T-helper 2 cell treated with Interferon-gamma antibody and Interleukin-4, amounts not matched to agents 100 ng/mL and 5 ng/mL, for 36 hours (primary cell): ENCODE measurements around the gene OVCA2. TPM values are rescaled to one million over a fixed set of nuclear protein-coding genes. Genes with fewer than 3 reads are reported as not detected.

Source experiments
- intact Hi-C: fragments of 100-400 bp; cut with micrococcal nuclease; formaldehyde crosslinking; loops from one replicate; pipeline ENCODE4 v1.15.1; 2023
- total RNA-seq: library from RNA; stranded (reverse); gene quantifications from 2 replicates; pipeline ENCODE4 v1.2.3, GENCODE V29; 2022

The OVCA2 gene
- total RNA-seq, 1 donor from 2014 or later = 38.2 TPM

GRCh38 chr17:2030779-2031163 lies 11.1 kb upstream of the OVCA2 start:
- intact Hi-C loops = loop anchor here (1.0 kb wide), 4 partner anchors 12 to 346 kb away; partner anchors contain the start of genes OVCA2 and PRPF8

GRCh38 chr17:2033153-2033552 lies 8.7 kb upstream of the OVCA2 start:
- intact Hi-C loops = no loop called here

- intact Hi-C loops = no loop called here
These were observed 7.7 kb upstream of the OVCA2 start for GRCh38 chr17:2034157-2034556.

- intact Hi-C loops = no loop called here
These were observed 6.8 kb upstream of the OVCA2 start for GRCh38 chr17:2034806-2035540.

GRCh38 chr17:2035541-2036488 lies 6.0 kb upstream of the OVCA2 start:
- intact Hi-C loops = no loop called here

GRCh38 chr17:2037155-2037554 lies 4.7 kb upstream of the OVCA2 start:
- intact Hi-C loops = no loop called here

GRCh38 chr17:2040219-2040827 lies 1.5 kb upstream of the OVCA2 start:
- intact Hi-C loops = loop anchor here (10.0 kb wide), 1 partner anchor 396 kb away; the partner anchor contains the start of genes RILP and SCARF1

GRCh38 chr17:2040942-2041560 lies 771 bp upstream of the OVCA2 start:
- intact Hi-C loops = loop anchor here (1.0 to 10.0 kb wide), 2 partner anchors 16 to 396 kb away; partner anchors contain the start of genes RILP, RTN4RL1 and SCARF1

GRCh38 chr17:2042390-2042847 lies 597 bp downstream of the OVCA2 start:
- intact Hi-C loops = loop anchor here (1.0 to 10.0 kb wide), 2 partner anchors 12 to 398 kb away; partner anchors contain the start of genes DPH1, RILP and SCARF1

- intact Hi-C loops = loop anchor here (1.0 to 10.0 kb wide), 2 partner anchors 13 to 398 kb away; partner anchors contain the start of genes DPH1, RILP and SCARF1
These were observed 1.1 kb downstream of the OVCA2 start for GRCh38 chr17:2042933-2043332.

GRCh38 chr17:2043785-2044184 lies 2.0 kb downstream of the OVCA2 start:
- intact Hi-C loops = loop anchor here (10.0 kb wide), 1 partner anchor 399 kb away; the partner anchor contains the start of genes RILP and SCARF1

- intact Hi-C loops = loop anchor here (10.0 kb wide), 1 partner anchor 400 kb away; the partner anchor contains the start of genes RILP and SCARF1
These were observed 2.6 kb downstream of the OVCA2 start for GRCh38 chr17:2044263-2044894.

GRCh38 chr17:2047590-2047989 lies 5.8 kb downstream of the OVCA2 start:
- intact Hi-C loops = loop anchor here (10.0 kb wide), 1 partner anchor 403 kb away; the partner anchor contains the start of genes RILP and SCARF1

- intact Hi-C loops = loop anchor here (2.0 to 10.0 kb wide), 2 partner anchors 352 to 404 kb away; partner anchors contain the start of genes MNT, RILP and SCARF1
These were observed 7.0 kb downstream of the OVCA2 start for GRCh38 chr17:2048805-2049204.

GRCh38 chr17:2049333-2050299 lies 7.8 kb downstream of the OVCA2 start:
- intact Hi-C loops = loop anchor here (2.0 to 10.0 kb wide), 2 partner anchors 351 to 405 kb away; partner anchors contain the start of genes MNT, RILP and SCARF1

- intact Hi-C loops = no loop called here
These were observed 8.7 kb downstream of the OVCA2 start for GRCh38 chr17:2050300-2051060.

- intact Hi-C loops = no loop called here
These were observed 9.5 kb downstream of the OVCA2 start for GRCh38 chr17:2051061-2051932.
